ENCODE results near the gene HSBP1L1.

DNA sequence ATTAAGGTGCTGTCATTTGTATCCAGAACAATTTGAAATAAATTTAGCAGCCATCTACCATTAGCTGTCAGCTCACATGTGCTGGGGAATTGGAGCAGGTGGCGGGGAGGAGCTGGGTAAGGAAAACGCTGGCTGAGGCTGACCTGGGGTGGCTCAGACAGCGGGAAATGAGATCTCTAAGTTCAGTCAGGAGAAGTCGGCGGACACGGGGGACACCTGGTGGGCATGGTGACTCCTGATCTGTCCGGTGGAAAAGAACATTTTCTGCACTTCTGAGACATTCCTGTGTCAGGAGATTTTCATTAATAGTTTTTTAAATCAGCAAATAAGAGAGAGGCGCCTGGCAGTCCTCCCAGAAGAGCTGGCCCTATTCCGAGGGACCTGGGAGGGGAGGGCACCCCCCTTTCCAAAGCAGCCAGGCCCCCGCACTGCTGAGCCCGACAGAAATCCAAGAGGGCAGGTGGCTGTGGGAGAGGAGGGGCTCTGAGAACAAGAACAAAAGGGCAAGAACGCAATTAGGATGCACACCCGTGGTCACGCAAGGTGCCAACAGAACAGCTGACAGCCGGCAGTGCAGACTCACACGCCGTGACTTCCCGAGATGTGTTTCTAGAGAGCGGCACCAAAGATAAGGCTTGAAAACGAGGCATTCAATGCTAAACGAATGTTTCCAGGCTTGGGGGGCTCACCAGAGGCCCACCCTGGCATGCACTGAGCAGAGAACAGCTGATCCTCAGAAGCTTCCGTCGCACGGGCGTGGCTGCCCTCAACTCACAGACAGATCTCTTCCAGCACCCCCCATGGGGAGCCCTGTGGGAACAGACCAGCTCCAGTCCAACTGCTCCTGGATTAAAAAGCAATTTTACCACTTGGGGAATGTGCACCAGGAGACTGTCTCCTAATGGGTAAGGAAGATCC lies 39.4 kb upstream of the HSBP1L1 start:
- TF ChIP-seq, protein P1, sequence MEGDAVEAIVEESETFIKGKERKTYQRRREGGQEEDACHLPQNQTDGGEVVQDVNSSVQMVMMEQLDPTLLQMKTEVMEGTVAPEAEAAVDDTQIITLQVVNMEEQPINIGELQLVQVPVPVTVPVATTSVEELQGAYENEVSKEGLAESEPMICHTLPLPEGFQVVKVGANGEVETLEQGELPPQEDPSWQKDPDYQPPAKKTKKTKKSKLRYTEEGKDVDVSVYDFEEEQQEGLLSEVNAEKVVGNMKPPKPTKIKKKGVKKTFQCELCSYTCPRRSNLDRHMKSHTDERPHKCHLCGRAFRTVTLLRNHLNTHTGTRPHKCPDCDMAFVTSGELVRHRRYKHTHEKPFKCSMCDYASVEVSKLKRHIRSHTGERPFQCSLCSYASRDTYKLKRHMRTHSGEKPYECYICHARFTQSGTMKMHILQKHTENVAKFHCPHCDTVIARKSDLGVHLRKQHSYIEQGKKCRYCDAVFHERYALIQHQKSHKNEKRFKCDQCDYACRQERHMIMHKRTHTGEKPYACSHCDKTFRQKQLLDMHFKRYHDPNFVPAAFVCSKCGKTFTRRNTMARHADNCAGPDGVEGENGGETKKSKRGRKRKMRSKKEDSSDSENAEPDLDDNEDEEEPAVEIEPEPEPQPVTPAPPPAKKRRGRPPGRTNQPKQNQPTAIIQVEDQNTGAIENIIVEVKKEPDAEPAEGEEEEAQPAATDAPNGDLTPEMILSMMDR (IDR thresholded peaks at IDR 0.05 in 2 of 3, conservative IDR thresholded peaks at IDR 0.05 in 1 of 3; ENCODE audit: borderline replicate concordance in 1 of 3, insufficient read depth in 1 of 3, low read depth in 2 of 3, low read length in 2 of 3): no peak
- TF ChIP-seq POLR2AphosphoS5 (IDR thresholded peaks at IDR 0.05; ENCODE audit: low read depth, low read length) (no peak), EGR1 (IDR thresholded peaks at IDR 0.05; ENCODE audit: low read depth) (no peak), POLR2A (IDR thresholded peaks at IDR 0.05; ENCODE audit: borderline replicate concordance, extremely low read depth, insufficient read depth, insufficient read length) (no peak), ZFX (IDR thresholded peaks at IDR 0.05) (no peak)
